Prostate gland (tissue), 2 donors: ENCODE data around the gene TIMP2. TPM values are rescaled to one million over a fixed set of nuclear protein-coding genes. Genes with fewer than 3 reads are reported as not detected.

Experiments
- DNase-seq: peaks from one replicate; pipeline ENCODE4 v3.0.0-alpha.2; 2019; ENCODE audit warnings: low spot score
- H3K27ac ChIP-seq, 2 donors: fragments of 200-600 bp; sonication (generic); 2 replicates each; pipeline ENCODE4 v1.5.1; 2017 to 2019
- H3K27me3 ChIP-seq: fragments of 200-600 bp; sonication (generic); replicated peaks from 2 replicates; pipeline ENCODE4 v1.5.1; 2019; ENCODE audit not compliant: insufficient read depth
- H3K36me3 ChIP-seq, 2 donors: fragments of 200-600 bp; sonication (generic); 1 replicate in 1 of 2; 2 replicates in 1 of 2; pipeline versions ENCODE4 v1.5.1 to v1.8.1; 2017 to 2019
- H3K4me1 ChIP-seq: fragments of 200-600 bp; sonication (generic); replicated peaks from 2 replicates; pipeline ENCODE4 v1.5.1; 2019
- H3K4me3 ChIP-seq, 2 donors: fragments of 200-600 bp; sonication (generic); 2 replicates each; pipeline ENCODE4 v1.5.1; 2017 to 2019
- H3K9me3 ChIP-seq: fragments of 200-600 bp; sonication (generic); 2 replicates; pipeline ENCODE4 v1.5.1; 2017
- CTCF ChIP-seq, 4 experiments: fragments of 200-600 bp in 2 of 4; fragments of 450-650 bp in 2 of 4; sonication (generic) in 2 of 4; IDR thresholded peaks; 1 replicate in 3 of 4; 2 replicates in 1 of 4; pipeline ENCODE4 v1.5.1; 2016 to 2019; ENCODE audit warnings: antibody characterized with exemption in 4 of 4, mild to moderate bottlenecking in 2 of 4, moderate library complexity in 2 of 4
- POLR2A ChIP-seq: fragments of 450-650 bp; IDR thresholded peaks from one replicate; pipeline ENCODE4 v1.6.1; 2016; ENCODE audit warnings: antibody characterized with exemption, mild to moderate bottlenecking
- POLR2AphosphoS5 ChIP-seq: sonication (generic); formaldehyde crosslinking; IDR thresholded peaks from one replicate; pipeline ENCODE4 v1.6.1; 2017; ENCODE audit warnings: antibody characterized with exemption
- WGBS: methylation state at CpG from one replicate; pipeline ENCODE4 v1.1.5; 2018; 5-methylcytosine and 5-hydroxymethylcytosine counted together
- intact Hi-C: fragments of 100-400 bp; cut with DNase I; formaldehyde crosslinking; loops from one replicate; pipeline ENCODE4 v1.14.2; 2022
- total RNA-seq, 2 donors: library from RNA; depleted of rRNA; stranded (reverse); fragments of >200 nt; gene quantifications; one replicate each; pipeline ENCODE4 v1.1.0, GENCODE V29; 2016

Gene TIMP2
- total RNA-seq = 100 to 1,000 TPM in 1 of 2 donors, 10 to 100 TPM in 1; 54.5 to 500 TPM

- peak within 1 kb of the TSS; percentile 49 to 58 for H3K4me3 ChIP-seq
- H3K27me3 ChIP-seq = no peaks in the 10 kb centered on the region
- no peaks in the 10 kb centered on the region for H3K9me3 ChIP-seq
- intact Hi-C loops = no loop called here
- H3K4me1 ChIP-seq = peaks cover 6% of the 10 kb centered on the region
- DNase-seq = peak; percentile 82
- TF ChIP-seq POLR2AphosphoS5 = peak; percentile 82
- peak; percentile 39 for TF ChIP-seq POLR2A
- TF ChIP-seq CTCF (IDR thresholded peaks at IDR 0.05) = peak in 2 of 4 experiments; percentile 14 to 34
- H3K27ac ChIP-seq = peak within 1 kb of the TSS; percentile 88 to 90
- 2% methylated on average over 27 of the region's 52 CpGs for WGBS
- no peaks in the 10 kb centered on the region for H3K36me3 ChIP-seq
These were observed at the start of gene TIMP2 for GRCh38 chr17:78925234-78925633. Gene TIMP2, minus strand, starts transcription at chr17:78925387. Its CDS starts 299 bp downstream, at chr17:78925088.

- Histone ChIP-seq H3K27me3 (no peaks in the 10 kb centered on the region), H3K4me1 (peaks cover 36% of the 10 kb centered on the region), H3K36me3 (no peaks in the 10 kb centered on the region), H3K9me3 (no peaks in the 10 kb centered on the region), H3K27ac (peak overlapping the region; percentile 70 to 76), H3K4me3 (no peak overlapping the region)
- intact Hi-C loops = loop anchor here (5.0 kb wide), 1 partner anchor 42 kb away; no protein-coding TSS in a partner anchor
- TF ChIP-seq CTCF (IDR thresholded peaks at IDR 0.05) = no peak
- no peak for TF ChIP-seq POLR2AphosphoS5
- TF ChIP-seq POLR2A = no peak
- 49% methylated on average over 23 of the region's 23 CpGs for WGBS
- no peak for DNase-seq
These were observed 48.8 kb upstream of the TIMP2 start for GRCh38 chr17:78973792-78974520.

GRCh38 chr17:78973196-78973595, 48.0 kb upstream of the TIMP2 start:
- Histone ChIP-seq H3K4me1 (peaks cover 31% of the 10 kb centered on the region), H3K27ac (peak overlapping the region; percentile 26 to 76), H3K4me3 (no peak overlapping the region), H3K36me3 (no peaks in the 10 kb centered on the region), H3K9me3 (no peaks in the 10 kb centered on the region), H3K27me3 (no peaks in the 10 kb centered on the region)
- intact Hi-C loops = loop anchor here (5.0 kb wide), 1 partner anchor 41 kb away; no protein-coding TSS in a partner anchor
- TF ChIP-seq POLR2A (no peak), CTCF (IDR thresholded peaks at IDR 0.05) (no peak), POLR2AphosphoS5 (no peak)
- 63% methylated on average over 8 of the region's 11 CpGs for WGBS
- no peak for DNase-seq

- Histone ChIP-seq H3K36me3 (no peaks in the 10 kb centered on the region), H3K4me1 (peaks cover 25% of the 10 kb centered on the region), H3K27ac (peak overlapping the region in 1 of 2 donors; percentile 26), H3K9me3 (no peaks in the 10 kb centered on the region), H3K4me3 (no peak overlapping the region), H3K27me3 (no peaks in the 10 kb centered on the region)
- intact Hi-C loops = loop anchor here (5.0 kb wide), 1 partner anchor 40 kb away; no protein-coding TSS in a partner anchor
- 85% methylated on average over 13 of the region's 15 CpGs for WGBS
- DNase-seq = no peak
- no peak for TF ChIP-seq CTCF (IDR thresholded peaks at IDR 0.05)
- no peak for TF ChIP-seq POLR2AphosphoS5
- TF ChIP-seq POLR2A = no peak
These were observed 47.4 kb upstream of the TIMP2 start for GRCh38 chr17:78972507-78973105.
